Measurements from ENCODE around the gene JAZF1.

- TF ChIP-seq CTCF (IDR thresholded peaks at IDR 0.05) (no peak), POLR2AphosphoS5 (IDR thresholded peaks at IDR 0.05; ENCODE audit: insufficient read depth in 1 of 2, low read depth in 1 of 2) (no peak), POLR2A (IDR thresholded peaks at IDR 0.05) (no peak)
These were observed 167.2 kb downstream of the JAZF1 start for GRCh38 chr7:28013441-28013840.
